ENCODE measurements around the gene TEX261.

Gene TEX261

GRCh38 chr2:70981866-70982810 lies 12.5 kb downstream of the TEX261 start:
- no peak for DNase-seq (ENCODE audit: low read depth)

- no peak for DNase-seq (ENCODE audit: low read depth)
Measured at GRCh38 chr2:70981421-70981820, 13.3 kb downstream of the TEX261 start.

- DNase-seq (ENCODE audit: low read depth): no peak
Measured at GRCh38 chr2:70979626-70980025, 15.0 kb downstream of the TEX261 start.

- DNase-seq (ENCODE audit: low read depth): no peak
Measured at GRCh38 chr2:70979180-70979488, 15.5 kb downstream of the TEX261 start.

GRCh38 chr2:70978341-70979179 lies 16.1 kb downstream of the TEX261 start, which contains the start of gene ANKRD53:
Gene ANKRD53, plus strand, starts transcription at chr2:70978630. Its CDS starts 16 bp downstream, at chr2:70978646.
- no peak for DNase-seq (ENCODE audit: low read depth)

- DNase-seq (ENCODE audit: low read depth): peak; percentile 68
Measured at GRCh38 chr2:70977605-70978205, 17.0 kb downstream of the TEX261 start.

- no peak for DNase-seq (ENCODE audit: low read depth)
Measured at GRCh38 chr2:70975237-70975636, 19.4 kb downstream of the TEX261 start.

- DNase-seq (ENCODE audit: low read depth): no peak
Measured at GRCh38 chr2:70974592-70974991, 20.1 kb downstream of the TEX261 start.

GRCh38 chr2:70967189-70967588 lies 27.5 kb downstream of the TEX261 start:
- no peak for DNase-seq (ENCODE audit: low read depth)

GRCh38 chr2:70966681-70967080 lies 28.0 kb downstream of the TEX261 start:
- DNase-seq (ENCODE audit: low read depth): no peak

- no peak for DNase-seq (ENCODE audit: low read depth)
Measured at GRCh38 chr2:70965506-70965905, 29.2 kb downstream of the TEX261 start.

GRCh38 chr2:70964596-70965386 lies 29.9 kb downstream of the TEX261 start:
- no peak for DNase-seq (ENCODE audit: low read depth)

GRCh38 chr2:70964133-70964532 lies 30.5 kb downstream of the TEX261 start:
- no peak for DNase-seq (ENCODE audit: low read depth)

- DNase-seq (ENCODE audit: low read depth): no peak
Measured at GRCh38 chr2:70962885-70963878, 31.5 kb downstream of the TEX261 start.

GRCh38 chr2:70962211-70962884 lies 32.3 kb downstream of the TEX261 start:
- DNase-seq (ENCODE audit: low read depth): no peak

GRCh38 chr2:70961648-70961994 lies 33.1 kb downstream of the TEX261 start:
- no peak for DNase-seq (ENCODE audit: low read depth)

- no peak for DNase-seq (ENCODE audit: low read depth)
Measured at GRCh38 chr2:70960833-70961647, 33.6 kb downstream of the TEX261 start.

GRCh38 chr2:70959851-70960832 lies 34.5 kb downstream of the TEX261 start:
- no peak for DNase-seq (ENCODE audit: low read depth)

Data from GM04503 (cell line).